Upper lobe of left lung (tissue), 6 donors: ENCODE measurements around the gene CDH22. TPM values are rescaled to one million over a fixed set of nuclear protein-coding genes. Genes with fewer than 3 reads are reported as not detected.

Source experiments
- ATAC-seq, 2 donors: fragments of 200-7000 bp; cut with Tn5 transposase; one replicate each; pipeline ENCODE4 v1.9.1; 2022; ENCODE audit warnings: mild to moderate bottlenecking in 2 of 2, moderate library complexity in 2 of 2; ENCODE audit not compliant: low FRiP score in 2 of 2
- DNase-seq, 2 donors: peaks; one replicate each; pipeline ENCODE4 v3.0.0-alpha.2; 2019 to 2020
- H3K27ac ChIP-seq, 4 donors: fragments of 200-600 bp; sonication (generic); one replicate each; pipeline ENCODE4 v1.5.1; 2016 to 2019
- H3K27me3 ChIP-seq, 4 donors: fragments of 200-600 bp; sonication (generic); one replicate each; pipeline ENCODE4 v1.5.1; 2017 to 2019
- H3K36me3 ChIP-seq, 4 donors: fragments of 200-600 bp; sonication (generic); one replicate each; pipeline ENCODE4 v1.5.1; 2016 to 2019
- H3K4me1 ChIP-seq, 4 donors: fragments of 200-600 bp; sonication (generic); one replicate each; pipeline ENCODE4 v1.5.1; 2018 to 2019
- H3K4me3 ChIP-seq, 4 donors: fragments of 200-600 bp; sonication (generic); one replicate each; pipeline ENCODE4 v1.5.1; 2017 to 2019; ENCODE audit warnings: mild to moderate bottlenecking in 2 of 4, moderate library complexity in 1 of 4
- H3K9me3 ChIP-seq, 4 donors: fragments of 200-600 bp; sonication (generic); one replicate each; pipeline ENCODE4 v1.5.1; 2018 to 2019
- CTCF ChIP-seq, 6 experiments: fragments of 450-650 bp in 4 of 6; fragments of 200-600 bp in 2 of 6; sonication (generic) in 2 of 6; IDR thresholded peaks; one replicate each; pipeline ENCODE4 v1.5.1; 2016 to 2019; ENCODE audit warnings: antibody characterized with exemption in 6 of 6
- EP300 ChIP-seq, 4 donors: sonication (generic); formaldehyde crosslinking; IDR thresholded peaks; one replicate each; pipeline ENCODE4 v1.5.1; 2017; ENCODE audit warnings: antibody characterized with exemption in 4 of 4, control low read depth in 2 of 4
- POLR2A ChIP-seq, 4 donors: fragments of 450-650 bp; IDR thresholded peaks; one replicate each; pipeline ENCODE4 v1.5.1; 2016 to 2017; ENCODE audit warnings: antibody characterized with exemption in 4 of 4, mild to moderate bottlenecking in 2 of 4
- POLR2AphosphoS5 ChIP-seq, 2 donors: sonication (generic); formaldehyde crosslinking; IDR thresholded peaks; one replicate each; pipeline ENCODE4 v1.5.1; 2017; ENCODE audit warnings: antibody characterized with exemption in 2 of 2
- WGBS, 2 donors: methylation state at CpG; one replicate each; pipeline ENCODE4 v1.1.5; 2017 to 2018; 5-methylcytosine and 5-hydroxymethylcytosine counted together
- total RNA-seq, 6 donors: library from RNA; depleted of rRNA in 4 of 6; stranded (reverse); fragments of >200 nt in 4 of 6; gene quantifications; one replicate each; pipeline versions ENCODE4 v1.1.0 to v1.2.1, GENCODE V29; 2016 to 2021
- donor health status: DM: no; HTN: no; CAD: no; lungs with moderate emphysema.
- donor health status: DM: no; HTN: yes; CAD: no; lungs with severe emphysema.

The CDH22 gene
- under 1 TPM in 4 of 6 donors, not detected in 2; 0.10 to 0.40 (median 0.24) TPM for total RNA-seq

- ATAC-seq, result peak in 1 of 2 donors; percentile 65
- WGBS, 2 donors, result 4% methylated on average over 11 to 53 of the region's 74 CpGs
- H3K27me3 ChIP-seq, result peaks cover 2 to 55% (median 33%) of the 10 kb centered on the region in 4 donors
- no peaks in the 10 kb centered on the region for H3K36me3 ChIP-seq
- no peak within 1 kb of the TSS for H3K27ac ChIP-seq
- H3K4me1 ChIP-seq, result peaks cover 23 to 35% (median 25%) of the 10 kb centered on the region in 4 donors
- DNase-seq, result peak; percentile 25 to 87
- no peak for TF ChIP-seq POLR2AphosphoS5 (IDR thresholded peaks at IDR 0.05)
- no peak for TF ChIP-seq EP300 (IDR thresholded peaks at IDR 0.05)
- peak; percentile 43 to 73 (median 50) for TF ChIP-seq CTCF (IDR thresholded peaks at IDR 0.05)
- no peak for TF ChIP-seq POLR2A (IDR thresholded peaks at IDR 0.05)
- H3K4me3 ChIP-seq, result peak within 1 kb of the TSS; percentile 3 to 54 (median 44)
- H3K9me3 ChIP-seq, result no peaks in the 10 kb centered on the region
These were observed at the start of gene CDH22 for GRCh38 chr20:46308258-46309157. TSS of gene CDH22 (minus strand) at chr20:46308498. CDS start at chr20:46251294, 57,204 bp downstream.

- H3K9me3 ChIP-seq, result no peaks in the 10 kb centered on the region
- no peaks in the 10 kb centered on the region for H3K27me3 ChIP-seq
- peak overlapping the region in 3 of 4 donors; percentile 61 to 75 (median 61) for H3K27ac ChIP-seq
- H3K4me1 ChIP-seq, result peaks cover 27 to 51% (median 37%) of the 10 kb centered on the region in 4 donors
- DNase-seq (peak in 1 of 2 donors; percentile 69), ATAC-seq (peak in 1 of 2 donors; percentile 48)
- TF ChIP-seq EP300 (IDR thresholded peaks at IDR 0.05) (no peak), POLR2A (IDR thresholded peaks at IDR 0.05) (peak in 1 of 4 donors; percentile 8)
- peaks cover 0 to 25% (median 9%) of the 10 kb centered on the region in 4 donors for H3K36me3 ChIP-seq
- 12 to 34% methylated on average over 9 to 13 of the region's 13 CpGs for WGBS, 2 donors
- no peak overlapping the region for H3K4me3 ChIP-seq
These were observed 48.8 kb upstream of the CDH22 start for GRCh38 chr20:46357030-46357514.

GRCh38 chr20:46356195-46357029 lies 48.1 kb upstream of the CDH22 start:
- H3K9me3 ChIP-seq, result no peaks in the 10 kb centered on the region
- peak overlapping the region in 2 of 4 donors; percentile 61 for H3K27ac ChIP-seq
- TF ChIP-seq POLR2A (IDR thresholded peaks at IDR 0.05), result no peak
- TF ChIP-seq CTCF (IDR thresholded peaks at IDR 0.05), result no peak
- no peak for TF ChIP-seq POLR2AphosphoS5 (IDR thresholded peaks at IDR 0.05)
- TF ChIP-seq EP300 (IDR thresholded peaks at IDR 0.05), result no peak
- no peak overlapping the region for H3K4me3 ChIP-seq
- DNase-seq (peak in 1 of 2 donors; percentile 44), ATAC-seq (no peak)
- WGBS, 2 donors, result 71 to 72% methylated on average over 12 to 23 of the region's 23 CpGs
- peaks cover 21 to 45% (median 32%) of the 10 kb centered on the region in 4 donors for H3K4me1 ChIP-seq
- no peaks in the 10 kb centered on the region for H3K27me3 ChIP-seq
- H3K36me3 ChIP-seq, result peaks cover 0 to 28% (median 11%) of the 10 kb centered on the region in 4 donors

- H3K27ac ChIP-seq, result no peak overlapping the region
- no peaks in the 10 kb centered on the region for H3K27me3 ChIP-seq
- DNase-seq, result no peak
- no peak for TF ChIP-seq POLR2A (IDR thresholded peaks at IDR 0.05)
- ATAC-seq, result no peak
- H3K4me1 ChIP-seq, result peaks cover 20 to 41% (median 25%) of the 10 kb centered on the region in 4 donors
- H3K36me3 ChIP-seq, result peaks cover 0 to 32% (median 16%) of the 10 kb centered on the region in 4 donors
- no peak overlapping the region for H3K4me3 ChIP-seq
- WGBS, 2 donors, result 85 to 93% methylated on average over 7 of the region's 7 CpGs
- no peaks in the 10 kb centered on the region for H3K9me3 ChIP-seq
These were observed 47.5 kb upstream of the CDH22 start for GRCh38 chr20:46355778-46356177.

GRCh38 chr20:46354920-46355654 lies 46.8 kb upstream of the CDH22 start:
- 91 to 98% methylated on average over 7 to 18 of the region's 20 CpGs for WGBS, 2 donors
- no peaks in the 10 kb centered on the region for H3K27me3 ChIP-seq
- peaks cover 20 to 42% (median 25%) of the 10 kb centered on the region in 4 donors for H3K4me1 ChIP-seq
- no peaks in the 10 kb centered on the region for H3K9me3 ChIP-seq
- H3K4me3 ChIP-seq, result no peak overlapping the region
- H3K36me3 ChIP-seq, result peaks cover 0 to 39% (median 21%) of the 10 kb centered on the region in 4 donors
- DNase-seq (peak in 1 of 2 donors; percentile 50), ATAC-seq (no peak)
- no peak overlapping the region for H3K27ac ChIP-seq
- TF ChIP-seq POLR2AphosphoS5 (IDR thresholded peaks at IDR 0.05), result no peak
- no peak for TF ChIP-seq CTCF (IDR thresholded peaks at IDR 0.05)
- no peak for TF ChIP-seq EP300 (IDR thresholded peaks at IDR 0.05)
- TF ChIP-seq POLR2A (IDR thresholded peaks at IDR 0.05), result no peak
